Endothelial cell (in vitro differentiated cells): ENCODE data around the gene NPLOC4. TPM values are rescaled to one million over a fixed set of nuclear protein-coding genes. Genes with fewer than 3 reads are reported as not detected.

Experiments used
- DNase-seq: peaks from one replicate; pipeline ENCODE4 v3.0.0; 2021; ENCODE audit warnings: low spot score
- H3K27ac Mint-ChIP-seq: one replicate; pipeline ENCODE4 v1.8.0; 2021; ENCODE audit warnings: mixed read lengths, inconsistent platforms; ENCODE audit not compliant: unreplicated experiment
- H3K27me3 Mint-ChIP-seq: one replicate; pipeline ENCODE4 v1.8.0; 2021; ENCODE audit warnings: mild to moderate bottlenecking, moderate library complexity, mixed read lengths, inconsistent platforms; ENCODE audit not compliant: unreplicated experiment
- H3K36me3 Mint-ChIP-seq: one replicate; pipeline ENCODE4 v1.8.0; 2021; ENCODE audit warnings: mild to moderate bottlenecking, low read depth, mixed read lengths, inconsistent platforms; ENCODE audit not compliant: unreplicated experiment
- H3K4me1 Mint-ChIP-seq: one replicate; pipeline ENCODE4 v1.8.0; 2021; ENCODE audit warnings: mild to moderate bottlenecking, mixed read lengths, inconsistent platforms; ENCODE audit not compliant: unreplicated experiment
- H3K4me3 Mint-ChIP-seq: one replicate; pipeline ENCODE4 v1.8.0; 2021; ENCODE audit warnings: mild to moderate bottlenecking, mixed read lengths, inconsistent platforms; ENCODE audit not compliant: unreplicated experiment
- H3K9me3 Mint-ChIP-seq: one replicate; pipeline ENCODE4 v1.8.0; 2021; ENCODE audit warnings: mixed read lengths, inconsistent platforms; ENCODE audit not compliant: unreplicated experiment
- total RNA-seq: library from RNA; stranded (reverse); fragmentation: NEBNext Ultra II Directional; extraction: Animal tissue kit (Norgen Biotek cat#: 25700); gene quantifications from one replicate; pipeline ENCODE4 v1.2.1, GENCODE V29; 2021; ENCODE audit not compliant: unreplicated experiment
- TF ChIP-seq, protein P1 (sequence below): fragments of 200-600 bp; sonication (generic); IDR thresholded peaks from one replicate; pipeline ENCODE4 v1.5.0; 2021; ENCODE audit warnings: antibody characterized with exemption; ENCODE audit not compliant: unreplicated experiment

NPLOC4 gene
- total RNA-seq, 1 donor from 2014 or later: 133 TPM

- H3K36me3 Mint-ChIP-seq: peaks cover 35% of the 10 kb centered on the region
- peak overlapping the region; percentile 78 for H3K27ac Mint-ChIP-seq
- peaks cover 25% of the 10 kb centered on the region for H3K27me3 Mint-ChIP-seq
- H3K4me1 Mint-ChIP-seq: peaks cover 27% of the 10 kb centered on the region
- TF ChIP-seq, protein P1, sequence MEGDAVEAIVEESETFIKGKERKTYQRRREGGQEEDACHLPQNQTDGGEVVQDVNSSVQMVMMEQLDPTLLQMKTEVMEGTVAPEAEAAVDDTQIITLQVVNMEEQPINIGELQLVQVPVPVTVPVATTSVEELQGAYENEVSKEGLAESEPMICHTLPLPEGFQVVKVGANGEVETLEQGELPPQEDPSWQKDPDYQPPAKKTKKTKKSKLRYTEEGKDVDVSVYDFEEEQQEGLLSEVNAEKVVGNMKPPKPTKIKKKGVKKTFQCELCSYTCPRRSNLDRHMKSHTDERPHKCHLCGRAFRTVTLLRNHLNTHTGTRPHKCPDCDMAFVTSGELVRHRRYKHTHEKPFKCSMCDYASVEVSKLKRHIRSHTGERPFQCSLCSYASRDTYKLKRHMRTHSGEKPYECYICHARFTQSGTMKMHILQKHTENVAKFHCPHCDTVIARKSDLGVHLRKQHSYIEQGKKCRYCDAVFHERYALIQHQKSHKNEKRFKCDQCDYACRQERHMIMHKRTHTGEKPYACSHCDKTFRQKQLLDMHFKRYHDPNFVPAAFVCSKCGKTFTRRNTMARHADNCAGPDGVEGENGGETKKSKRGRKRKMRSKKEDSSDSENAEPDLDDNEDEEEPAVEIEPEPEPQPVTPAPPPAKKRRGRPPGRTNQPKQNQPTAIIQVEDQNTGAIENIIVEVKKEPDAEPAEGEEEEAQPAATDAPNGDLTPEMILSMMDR: no peak
- peak overlapping the region; percentile 99 for H3K4me3 Mint-ChIP-seq
- H3K9me3 Mint-ChIP-seq: no peaks in the 10 kb centered on the region
- DNase-seq: no peak
Measured at GRCh38 chr17:81509972-81510784, 126.7 kb downstream of the NPLOC4 start.

- Mint-ChIP-seq H3K9me3 (no peaks in the 10 kb centered on the region), H3K4me3 (peak overlapping the region; percentile 99), H3K27ac (peak overlapping the region; percentile 78), H3K36me3 (peaks cover 35% of the 10 kb centered on the region), H3K4me1 (peaks cover 27% of the 10 kb centered on the region), H3K27me3 (peaks cover 23% of the 10 kb centered on the region)
- TF ChIP-seq, protein P1: no peak
- DNase-seq: no peak
Measured at GRCh38 chr17:81509207-81509971, 127.5 kb downstream of the NPLOC4 start.

GRCh38 chr17:81508639-81509206 is 128.2 kb downstream of the NPLOC4 start:
- H3K4me3 Mint-ChIP-seq: peak overlapping the region; percentile 99
- peaks cover 35% of the 10 kb centered on the region for H3K36me3 Mint-ChIP-seq
- no peaks in the 10 kb centered on the region for H3K9me3 Mint-ChIP-seq
- TF ChIP-seq, protein P1: no peak
- no peak overlapping the region for H3K27ac Mint-ChIP-seq
- peaks cover 23% of the 10 kb centered on the region for H3K27me3 Mint-ChIP-seq
- H3K4me1 Mint-ChIP-seq: peaks cover 27% of the 10 kb centered on the region
- no peak for DNase-seq

Other genes with a start within 250 kb of the NPLOC4 start
- gene BAHCC1, start 241.7 kb downstream of the NPLOC4 start, total RNA-seq: 10.7 TPM
- gene ACTG1, start 124.3 kb downstream of the NPLOC4 start, total RNA-seq: 4,184 TPM
- 1.5 TPM for gene FSCN2, start 108.7 kb downstream of the NPLOC4 start, total RNA-seq
- gene FAAP100, start 84.8 kb downstream of the NPLOC4 start, total RNA-seq: 40.6 TPM
- 2.5 TPM for gene TSPAN10, start 84 bp upstream of the NPLOC4 start, total RNA-seq
- 1.1 TPM for gene PDE6G, start 19.4 kb upstream of the NPLOC4 start, total RNA-seq
- gene OXLD1, start 29.5 kb upstream of the NPLOC4 start, total RNA-seq: 22.4 TPM
- 31.8 TPM for gene CCDC137, start 29.6 kb upstream of the NPLOC4 start, total RNA-seq
- gene ARL16, start 46.7 kb upstream of the NPLOC4 start, total RNA-seq: 54.0 TPM
- gene HGS, start 46.9 kb upstream of the NPLOC4 start, total RNA-seq: 142 TPM
- 58.5 TPM for gene MRPL12, start 66.3 kb upstream of the NPLOC4 start, total RNA-seq
- gene SLC25A10, start 75.2 kb upstream of the NPLOC4 start, total RNA-seq: 6.7 TPM
- not detected for gene GCGR, start 167.0 kb upstream of the NPLOC4 start, total RNA-seq
- 190 TPM for gene MCRIP1, start 196.2 kb upstream of the NPLOC4 start, total RNA-seq
- not detected for gene PPP1R27, start 197.9 kb upstream of the NPLOC4 start, total RNA-seq
- 678 TPM for gene P4HB, start 223.4 kb upstream of the NPLOC4 start, total RNA-seq
- 443 TPM for gene ARHGDIA, start 234.2 kb upstream of the NPLOC4 start, total RNA-seq